Activated CD4-positive, alpha-beta T cell treated with anti-CD3 and anti-CD28 coated beads for 1 hour (primary cell): ENCODE data around the gene GPR39.

Source experiments
- DNase-seq: peaks from one replicate; pipeline ENCODE4 v3.0.0-alpha.2; 2020

GPR39 gene

GRCh38 chr2:132681766-132682165 lies 265.2 kb downstream of the GPR39 start:
- DNase-seq = no peak

DNA sequence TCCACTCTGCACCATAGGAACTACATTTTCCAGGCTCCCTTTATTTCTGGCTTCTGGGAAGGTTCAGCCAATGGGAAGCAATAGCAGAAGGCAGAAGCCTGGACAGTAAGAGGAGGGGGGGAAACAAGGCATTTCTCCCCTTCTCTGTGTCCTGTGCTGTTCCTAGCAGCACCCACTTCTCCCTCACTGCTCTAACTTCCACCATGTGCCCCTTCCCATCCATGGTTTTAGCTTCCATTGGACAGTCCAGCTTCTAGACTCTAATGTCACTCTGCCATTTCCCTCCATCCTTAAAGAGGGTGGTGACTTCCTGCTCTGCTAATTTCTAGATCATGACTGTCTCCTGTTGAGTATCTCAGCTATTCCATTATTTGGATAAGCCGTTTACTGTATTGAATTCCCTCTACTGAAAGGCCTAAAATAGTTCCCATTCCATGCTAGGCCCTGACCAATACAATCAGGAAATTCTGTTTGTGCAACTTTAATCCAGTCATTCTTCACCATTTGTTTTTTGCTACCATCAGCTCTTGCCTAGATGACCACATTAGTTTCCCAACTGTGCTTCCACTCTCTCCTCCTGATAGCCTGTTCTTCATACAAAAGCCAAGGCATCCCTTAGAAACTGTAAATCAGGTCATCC lies 274.2 kb downstream of the GPR39 start:
- DNase-seq = no peak

- DNase-seq = no peak
These were observed 275.0 kb downstream of the GPR39 start for GRCh38 chr2:132691556-132691955.

GRCh38 chr2:132692816-132693215 lies 276.2 kb downstream of the GPR39 start:
- DNase-seq = no peak
